GM18517 (cell line): ENCODE results near the gene ABTB1.
A peak's percentile ranks its signal among the peaks of the same experiment; 100 is the strongest.

Source experiments
- ATAC-seq: cut with Tn5 transposase; IDR thresholded peaks from one replicate; pipeline ENCODE4 v1.9.1; 2021; ENCODE audit warnings: mild to moderate bottlenecking, moderate library complexity; ENCODE audit not compliant: unreplicated experiment

ABTB1 gene

DNA sequence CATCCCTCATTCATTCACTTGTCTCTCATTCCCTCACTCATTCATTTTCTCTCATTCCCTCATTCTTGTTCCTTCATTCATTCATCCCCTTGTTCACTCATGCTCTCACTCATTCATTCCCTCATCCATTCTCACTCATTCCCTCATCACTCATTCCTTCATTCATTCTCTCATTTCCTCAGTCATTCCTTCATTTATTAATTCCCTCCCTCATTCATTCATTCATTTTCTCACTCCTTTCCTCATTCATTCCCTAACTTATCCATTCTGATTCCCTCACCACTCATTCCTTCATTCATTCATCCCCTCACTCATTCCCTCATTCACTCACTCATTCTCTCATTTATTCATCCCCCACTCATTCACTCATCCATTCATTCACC, 13.8 kb downstream of the ABTB1 start:
- ATAC-seq: no peak

DNA sequence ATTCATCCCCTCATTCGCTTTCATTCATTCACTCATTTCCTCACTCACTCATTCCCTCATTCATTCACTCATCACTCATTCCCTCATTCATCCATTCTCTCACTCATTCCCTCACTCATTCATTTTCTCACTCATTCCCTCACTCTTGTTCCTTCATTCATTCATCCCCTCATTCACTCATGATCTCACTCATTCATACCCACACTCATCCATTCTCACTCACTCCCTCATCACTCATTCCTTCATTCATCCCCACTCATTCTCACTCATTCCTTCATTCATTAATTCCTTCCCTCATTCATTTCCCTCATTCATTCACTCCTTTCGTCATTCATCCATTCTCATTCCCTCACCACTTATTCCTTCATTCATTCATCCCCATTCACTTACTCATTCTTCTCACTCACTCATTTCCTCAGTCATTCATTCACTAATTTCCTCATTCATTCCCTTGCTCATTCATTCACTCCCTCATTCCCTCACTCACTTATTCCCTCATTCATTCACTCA, 14.5 kb downstream of the ABTB1 start:
- no peak for ATAC-seq

DNA sequence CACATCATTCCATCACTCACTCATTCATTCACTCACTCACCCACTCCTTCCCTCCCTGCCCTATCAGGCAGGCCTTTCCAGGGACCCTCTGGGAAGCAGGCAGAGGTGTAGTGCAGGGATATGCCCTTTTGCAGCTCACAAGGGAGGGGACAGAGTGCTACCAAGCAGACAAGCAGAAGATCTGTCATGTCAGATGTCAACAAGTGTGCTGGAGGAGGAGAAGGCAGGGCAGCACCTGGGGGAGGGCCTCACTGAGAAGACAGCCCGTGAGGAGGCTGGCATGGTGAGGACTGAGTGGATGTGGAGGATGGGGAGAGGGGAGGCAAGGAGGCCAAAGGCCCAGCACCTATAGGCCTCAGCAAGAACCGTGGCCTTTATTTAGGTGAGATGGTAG, 15.3 kb downstream of the ABTB1 start:
- no peak for ATAC-seq

DNA sequence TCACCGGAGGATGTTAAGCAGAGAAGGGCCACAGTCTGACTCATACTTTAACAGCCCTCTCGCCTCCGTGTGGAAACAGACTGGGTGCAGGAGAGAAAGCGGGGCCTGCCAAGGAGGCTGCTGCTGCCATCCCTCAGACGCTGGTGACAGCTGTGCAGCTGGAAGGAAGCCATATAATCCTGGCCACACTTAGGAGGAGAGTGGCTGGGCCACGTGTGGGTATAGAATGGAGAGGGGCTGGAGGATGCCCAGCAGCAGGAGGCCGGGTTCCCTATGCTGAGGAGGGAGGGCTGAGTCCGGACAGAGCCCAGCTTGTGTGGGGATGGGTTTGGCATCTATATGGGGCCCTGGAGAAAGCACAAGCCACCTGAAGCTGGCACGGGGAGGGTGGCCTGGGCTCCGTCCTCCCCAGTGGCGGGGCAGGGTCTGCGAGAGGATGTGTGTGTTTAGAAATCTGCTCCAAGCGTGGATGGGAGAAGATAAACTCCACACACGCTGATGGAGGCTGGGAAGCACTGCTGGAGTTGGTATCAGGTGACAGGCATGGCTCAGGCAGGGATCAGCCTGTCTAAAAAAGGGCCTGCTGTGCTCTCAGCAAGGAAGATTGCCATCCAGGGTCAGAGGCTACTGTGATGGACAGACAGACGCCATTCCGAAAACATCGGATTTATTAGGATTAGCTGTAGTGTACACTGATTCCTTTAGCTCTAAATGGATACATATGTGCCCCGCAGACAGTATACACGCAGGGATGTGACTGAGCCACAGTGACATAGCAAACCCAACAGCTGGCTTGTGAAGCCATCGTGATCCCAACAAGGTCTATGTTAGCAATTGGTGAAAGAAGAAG, 15.9 kb downstream of the ABTB1 start:
- no peak for ATAC-seq

DNA sequence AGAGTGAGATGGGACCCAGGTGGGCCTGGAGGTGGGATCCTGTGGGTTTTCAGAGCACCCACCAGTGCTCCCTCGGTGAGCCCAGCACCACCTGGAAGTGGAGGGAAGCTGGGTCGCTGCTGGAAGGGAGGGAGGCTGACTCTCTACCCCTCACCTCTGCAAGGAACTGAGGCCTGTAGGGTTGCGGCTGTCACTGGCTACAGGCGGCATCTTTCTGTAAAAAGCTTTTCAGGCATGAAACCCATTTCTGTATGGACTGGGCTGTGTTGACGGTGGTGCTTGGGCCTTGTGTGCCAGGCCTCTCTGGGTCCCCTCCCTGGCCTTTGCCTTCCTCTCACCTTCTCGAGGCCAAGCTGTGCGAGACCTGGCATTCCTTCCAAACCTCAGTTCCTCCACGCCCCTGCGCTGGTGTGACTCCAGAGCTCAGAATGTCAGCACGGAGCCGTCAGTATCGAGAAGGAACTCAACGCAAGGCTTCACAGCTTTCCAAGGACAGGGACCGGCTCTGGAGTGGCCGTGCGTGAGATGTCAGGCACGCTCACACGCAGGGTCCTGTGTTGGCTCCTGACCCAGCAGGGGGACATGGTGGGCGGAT, 16.6 kb downstream of the ABTB1 start:
- ATAC-seq: no peak

DNA sequence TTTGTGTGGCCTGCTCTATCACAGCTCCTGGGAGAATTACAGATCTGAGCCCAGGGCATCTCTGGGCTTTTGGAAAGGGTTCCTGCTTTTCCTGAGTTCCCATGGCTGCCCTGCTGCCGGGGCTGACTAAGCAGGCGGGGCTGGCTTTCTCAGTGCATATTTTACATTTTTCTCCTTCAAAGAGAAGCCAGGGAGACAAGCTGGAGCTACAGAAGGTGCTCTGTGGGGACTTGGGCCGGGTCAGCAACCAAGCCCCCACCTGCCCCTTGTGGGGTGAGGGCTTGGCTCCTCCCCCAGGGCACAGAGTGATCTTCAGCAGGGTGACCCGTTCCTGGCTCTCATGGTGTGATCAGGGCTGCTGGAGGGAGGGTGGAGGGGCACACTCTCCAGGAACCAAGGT, 17.4 kb downstream of the ABTB1 start:
- ATAC-seq: no peak

DNA sequence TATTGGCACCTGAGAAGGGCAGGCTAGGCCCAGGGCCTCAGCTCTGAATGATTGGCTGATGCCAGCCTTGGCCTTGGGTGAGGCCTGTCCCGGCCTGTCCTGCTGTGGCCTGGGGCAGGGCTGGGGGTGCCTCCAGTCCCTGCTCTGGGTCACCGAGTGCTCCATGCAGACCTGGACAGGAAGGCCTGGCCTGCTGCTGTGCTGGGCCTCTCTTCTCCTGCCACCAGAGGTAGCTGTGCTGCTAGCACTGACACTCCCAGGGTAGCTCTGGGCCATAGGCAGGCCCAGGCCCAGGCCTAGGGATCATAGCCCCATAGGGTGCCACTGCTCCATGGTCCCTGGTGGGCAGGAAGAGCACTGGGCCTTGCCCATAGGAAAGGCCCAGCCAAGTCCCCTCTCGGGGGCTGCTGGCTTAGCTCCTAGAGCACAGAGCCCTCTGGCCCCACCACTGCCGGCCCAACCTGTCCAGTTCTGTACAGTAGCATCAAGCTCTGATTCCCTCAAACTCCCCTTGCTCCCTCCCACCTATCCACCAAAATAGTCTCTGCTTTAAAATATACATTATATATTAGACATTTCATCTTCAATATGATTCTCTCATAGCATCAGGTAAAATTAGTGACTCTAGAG, 18.2 kb downstream of the ABTB1 start:
- ATAC-seq: no peak

DNA sequence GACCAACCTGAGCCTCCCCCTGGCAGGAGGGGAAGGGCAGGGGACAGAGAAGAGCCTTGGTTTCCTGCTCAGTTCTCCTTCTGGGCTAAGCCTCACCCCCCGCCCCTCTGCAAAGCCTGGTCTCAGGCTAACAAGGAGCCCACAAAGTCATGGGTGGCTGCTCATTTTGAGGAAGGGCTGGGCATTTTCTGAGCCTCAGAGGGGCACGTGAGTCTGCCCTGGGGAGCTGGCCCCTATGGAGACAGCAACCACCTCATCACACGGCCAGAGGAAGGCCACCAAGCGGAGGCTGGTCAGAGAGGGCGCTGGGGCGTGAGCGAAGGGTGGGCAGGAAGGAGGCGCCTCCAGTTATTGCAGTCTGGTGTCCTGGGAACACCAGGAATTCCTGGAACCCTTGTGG, 18.7 kb downstream of the ABTB1 start:
- ATAC-seq: no peak

DNA sequence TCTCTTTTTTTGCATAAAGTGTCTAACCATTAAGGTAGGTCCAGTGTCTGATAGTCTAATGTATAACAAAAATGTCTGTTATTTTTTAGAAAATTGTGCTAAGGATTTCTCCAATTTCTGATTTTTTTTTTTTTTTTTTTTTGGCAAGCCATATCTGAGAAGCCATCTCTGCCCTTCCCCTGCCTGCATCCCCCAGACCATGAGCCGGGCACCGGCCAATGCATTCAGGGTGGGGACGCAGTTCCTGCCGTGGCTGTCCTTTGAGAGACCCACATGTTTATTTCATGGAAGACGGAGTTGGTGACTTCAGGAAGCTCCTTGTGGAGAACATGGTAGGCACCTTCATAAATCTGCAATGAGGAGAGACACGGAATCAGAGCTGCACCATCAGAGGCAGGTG, 19.2 kb downstream of the ABTB1 start:
- ATAC-seq: no peak

DNA sequence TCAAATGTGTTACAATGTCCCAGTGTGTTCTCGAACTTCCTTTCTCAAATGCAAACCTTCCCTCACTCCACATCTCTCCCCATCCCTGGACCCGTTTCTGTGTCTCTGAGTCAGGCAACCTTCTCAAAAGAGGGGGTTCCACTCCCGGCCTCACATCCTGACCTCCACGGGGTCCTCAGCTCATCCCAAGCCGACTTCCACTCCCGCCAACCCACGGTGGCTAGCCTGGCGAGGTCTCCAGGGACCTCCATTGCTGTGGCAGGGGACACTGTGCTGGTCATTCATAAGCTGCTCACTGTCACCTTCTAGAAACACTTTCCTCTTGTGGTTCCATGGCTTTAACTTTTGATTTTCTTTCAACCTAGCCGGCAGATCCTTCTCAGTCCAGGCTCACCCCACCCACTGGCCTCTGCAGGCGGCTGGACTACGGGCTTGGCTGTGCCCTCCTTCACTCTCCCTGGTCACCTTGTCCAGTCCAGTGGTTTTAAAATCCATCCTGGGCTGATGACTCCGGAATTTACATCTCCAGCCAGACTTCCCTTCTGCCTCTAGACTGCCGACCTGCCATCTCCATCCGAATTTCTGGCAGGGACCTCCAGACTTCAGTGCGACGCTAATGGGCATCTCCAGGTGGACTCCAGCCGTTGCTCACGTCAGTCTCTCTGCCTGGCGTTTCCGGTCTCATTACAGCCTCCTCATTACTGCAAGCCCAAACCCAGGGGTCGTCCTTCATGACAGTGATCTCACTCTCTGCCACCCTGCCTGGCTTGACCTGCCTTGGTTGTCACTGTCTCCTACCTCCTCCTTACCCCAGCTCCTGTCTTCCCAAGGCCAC, 20.0 kb downstream of the ABTB1 start:
- ATAC-seq: no peak

DNA sequence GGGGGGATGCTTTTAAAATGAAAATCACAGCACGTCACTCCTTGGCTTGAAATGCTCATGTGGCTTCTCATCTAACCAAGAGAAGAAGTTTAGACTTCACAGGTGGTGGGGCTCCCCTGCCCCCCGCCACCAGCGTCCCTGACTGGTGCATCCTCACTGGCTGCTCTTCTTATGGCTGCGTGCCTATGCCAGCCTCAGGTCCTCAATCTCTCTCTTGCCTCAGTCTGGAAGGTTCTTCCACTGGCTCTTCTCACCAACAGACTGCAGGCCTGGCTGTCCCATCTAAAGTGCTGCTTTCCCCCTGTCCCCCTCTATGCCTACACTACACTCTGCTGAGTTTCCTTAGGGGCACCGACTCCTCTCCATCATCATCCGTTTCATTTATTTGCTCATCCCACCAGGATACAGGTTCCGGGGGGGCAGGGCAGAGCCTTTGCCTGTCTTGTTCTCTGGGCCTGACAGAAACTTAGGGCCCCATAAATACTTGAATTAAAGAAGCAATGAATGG, 20.6 kb downstream of the ABTB1 start:
- no peak for ATAC-seq

DNA sequence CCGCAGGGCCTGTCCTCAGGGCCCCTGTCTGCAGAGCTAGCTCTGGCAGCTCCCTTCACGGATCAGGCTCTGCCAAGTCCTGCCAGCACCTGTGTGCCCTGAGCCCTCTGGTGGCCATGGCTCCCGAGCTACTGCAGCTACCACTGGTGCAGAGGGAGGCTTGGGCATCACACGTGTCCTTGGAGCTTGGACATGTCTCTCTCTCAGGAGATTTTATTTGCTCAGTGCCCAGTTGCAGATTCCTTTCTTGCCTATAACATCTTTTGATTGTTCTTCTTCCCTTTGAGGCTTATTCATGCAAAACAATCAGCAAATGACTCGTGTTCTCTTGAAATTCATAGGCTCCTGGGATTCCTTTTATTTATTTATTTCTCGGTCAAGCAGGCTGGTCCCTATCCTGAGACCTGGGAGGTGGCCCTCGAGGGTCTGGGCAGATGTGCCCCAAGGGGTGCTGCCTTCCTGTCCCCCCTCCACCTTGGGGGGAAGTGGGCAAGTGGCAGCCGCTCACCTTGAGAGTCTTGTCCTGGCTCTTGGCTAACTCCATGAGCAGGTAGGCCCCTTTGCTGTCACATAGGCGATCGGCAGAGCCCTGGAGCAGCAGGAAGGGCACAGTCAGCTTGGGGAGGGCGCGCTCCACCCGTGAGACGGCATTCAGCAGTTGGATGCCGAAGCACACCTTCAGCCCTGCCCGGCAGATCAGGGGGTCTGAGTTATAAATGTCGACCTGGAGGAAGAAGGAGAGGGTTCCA, 21.9 kb downstream of the ABTB1 start:
- no peak for ATAC-seq

DNA sequence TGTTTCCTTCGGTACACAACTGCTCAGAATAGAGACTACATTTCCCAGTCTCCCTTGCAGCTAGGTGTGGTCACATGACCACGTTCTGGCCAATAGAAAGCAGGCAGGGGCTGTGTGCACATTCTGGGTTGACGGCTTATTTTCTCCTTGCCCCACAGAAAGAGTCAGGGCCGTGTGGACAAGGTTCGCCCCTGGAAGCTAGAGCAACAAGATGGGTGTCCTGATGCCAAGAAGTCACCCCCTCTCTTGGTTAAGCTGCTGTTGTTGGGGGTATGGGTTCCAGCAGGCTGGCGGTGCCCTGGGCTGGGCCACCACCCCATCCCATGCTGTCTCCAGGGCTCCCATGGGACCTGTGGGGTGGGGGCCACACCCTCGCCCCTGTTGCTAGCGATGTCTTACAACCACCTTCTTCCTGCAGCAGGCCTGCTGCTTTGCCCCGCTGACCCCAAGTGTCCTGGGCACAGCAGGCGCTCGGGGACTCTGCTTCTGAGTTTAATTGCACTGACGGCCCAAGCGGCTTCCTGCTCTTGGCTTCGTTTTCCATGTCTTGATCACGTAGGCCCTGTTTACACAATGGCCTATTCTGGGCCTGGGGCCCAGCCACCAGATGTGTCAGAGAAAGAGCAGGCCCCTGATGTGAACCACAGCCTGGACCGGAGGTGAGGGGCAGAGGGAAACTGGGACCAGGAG, 24.9 kb downstream of the ABTB1 start:
- peak; percentile 72 for ATAC-seq

DNA sequence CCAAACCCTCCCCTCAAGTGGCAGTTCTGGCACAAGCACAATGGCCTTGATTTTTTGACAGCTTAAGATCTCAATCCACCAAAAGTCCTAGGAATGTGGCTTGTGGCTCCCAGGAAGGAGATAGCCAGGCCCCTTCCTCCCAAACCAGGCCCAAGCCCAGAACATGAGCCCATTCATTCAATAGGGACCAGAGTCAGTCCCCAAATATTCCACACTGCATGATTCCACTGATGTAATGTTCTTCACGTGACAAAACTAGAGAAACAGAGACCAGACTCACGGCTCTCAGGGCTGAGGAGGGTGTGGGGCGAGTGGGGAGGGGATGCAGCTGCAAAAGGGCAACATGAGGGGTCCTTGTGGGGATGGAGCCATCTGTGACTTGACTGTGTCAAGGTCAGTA, 25.5 kb downstream of the ABTB1 start:
- ATAC-seq: no peak

DNA sequence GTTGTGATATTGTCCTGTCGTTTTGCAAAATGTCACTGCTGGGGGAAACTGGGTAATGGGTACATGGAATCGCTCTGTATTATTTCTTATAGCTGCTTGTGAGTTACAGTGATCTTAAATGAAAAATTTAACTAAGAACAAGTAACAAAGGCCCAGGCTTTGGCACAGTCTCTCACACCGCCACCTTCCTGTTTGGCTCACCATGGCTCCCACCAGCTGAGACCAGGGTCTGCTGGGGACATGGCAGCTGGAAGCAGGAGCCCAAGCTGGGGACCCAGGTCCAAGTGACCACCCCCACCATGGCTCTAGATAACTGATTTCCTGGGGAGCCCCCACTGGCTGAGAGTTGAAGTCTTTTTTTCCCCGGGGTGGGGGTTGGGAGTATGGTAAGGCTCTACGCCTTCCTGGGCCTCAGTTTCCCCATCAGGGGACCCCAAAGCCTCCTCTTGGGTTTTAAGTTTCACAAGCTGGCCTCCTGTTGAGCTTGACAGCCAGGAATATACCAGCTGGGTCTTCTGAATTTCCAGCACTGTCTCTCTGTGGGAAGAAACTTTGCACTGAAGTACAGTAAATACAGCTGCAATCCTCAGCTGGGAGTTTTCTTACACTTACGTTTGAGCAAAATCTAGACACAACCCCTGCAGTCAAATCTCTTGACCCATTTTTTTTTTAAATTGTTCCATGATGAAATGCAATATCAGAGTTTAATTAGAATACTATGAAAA, 26.1 kb downstream of the ABTB1 start:
- ATAC-seq: no peak

DNA sequence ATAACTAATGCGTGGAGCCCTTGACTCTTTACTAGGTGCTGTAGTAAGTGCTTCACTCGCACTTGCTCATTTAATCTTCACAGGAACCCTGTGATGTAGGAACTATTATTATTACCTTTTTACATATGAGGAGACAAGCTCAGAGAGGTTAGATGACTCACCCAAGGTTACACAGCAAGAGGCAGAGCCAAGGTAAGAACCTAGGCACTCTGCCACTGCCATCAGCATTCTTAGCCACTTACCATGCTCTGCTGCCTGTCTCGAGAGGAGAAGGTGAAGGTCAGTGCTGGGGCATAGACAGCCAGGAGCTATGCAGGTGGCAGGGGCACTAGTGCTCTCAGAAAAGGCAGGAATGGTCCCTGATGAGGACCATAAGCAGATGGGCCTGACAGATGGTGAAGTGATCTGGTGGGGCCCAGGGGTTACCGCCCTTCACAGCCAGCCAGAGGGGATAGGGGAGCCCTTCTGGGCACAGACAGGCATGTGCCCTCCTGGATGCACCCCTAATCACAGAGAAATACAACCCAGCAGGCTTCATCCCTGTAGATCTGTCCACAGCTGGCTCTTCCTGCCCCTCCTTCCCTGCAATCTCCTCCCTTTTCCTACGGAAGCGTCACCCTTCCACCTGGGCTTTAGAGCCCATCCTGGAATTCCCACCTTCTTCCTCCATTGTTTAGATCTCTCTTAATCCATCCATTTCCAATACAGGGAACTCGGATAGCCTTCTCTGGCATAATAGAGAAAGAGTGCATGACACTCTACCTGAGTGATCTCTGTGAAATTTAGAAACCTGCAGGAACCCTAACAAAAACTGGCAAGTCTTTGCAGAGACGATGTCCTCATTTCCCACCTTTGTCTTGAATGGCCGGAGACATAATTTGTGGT, 26.9 kb downstream of the ABTB1 start:
- no peak for ATAC-seq

DNA sequence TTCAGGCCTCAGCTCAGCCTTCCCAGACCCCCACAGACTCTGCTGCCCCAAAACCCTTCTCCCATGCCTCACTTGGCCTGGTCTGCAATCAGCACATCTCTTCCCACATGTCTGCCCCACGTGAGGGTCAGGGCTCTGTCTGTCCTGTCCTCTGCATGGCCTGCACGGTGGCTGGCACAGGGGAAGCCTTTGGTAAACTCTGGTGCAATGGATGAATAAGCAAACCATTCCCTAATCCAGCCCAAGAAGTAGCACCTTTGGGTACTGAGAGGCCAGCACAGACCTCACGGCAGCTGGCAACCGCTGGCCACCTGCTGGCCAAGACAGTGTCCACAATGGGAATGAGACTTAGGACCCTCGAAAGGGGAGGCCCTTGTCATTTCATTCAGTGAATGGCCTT, 27.7 kb downstream of the ABTB1 start:
- ATAC-seq: no peak

DNA sequence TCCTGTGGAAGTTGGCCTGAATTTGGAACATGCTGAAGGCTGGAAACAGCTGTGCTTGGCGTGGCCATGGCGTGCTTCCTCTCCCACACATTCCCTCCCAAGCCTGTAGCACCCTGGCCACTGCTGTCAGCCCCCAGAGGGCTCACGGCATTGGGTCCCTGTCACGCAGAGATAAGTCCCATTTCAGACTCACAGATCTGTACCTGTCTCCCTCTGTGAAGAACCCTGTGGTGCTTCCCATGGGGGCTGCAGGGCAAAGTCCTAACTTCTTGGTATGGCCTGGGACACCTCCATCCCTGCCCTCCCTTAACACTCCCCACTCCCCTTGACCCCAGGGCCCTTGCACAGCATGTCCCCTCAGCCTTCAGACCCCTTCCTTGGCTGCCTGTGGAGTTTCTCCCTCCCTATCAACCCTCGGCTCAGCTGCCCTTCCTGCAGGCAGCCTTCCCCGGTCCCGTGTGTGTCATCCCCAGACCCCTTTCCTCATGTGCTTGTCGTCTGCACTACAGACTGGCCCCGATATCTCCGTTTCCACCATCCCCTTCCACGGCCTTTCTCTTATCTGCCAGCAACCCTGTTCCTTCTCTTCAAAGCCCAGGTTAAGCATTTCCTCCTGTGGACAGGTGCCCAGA, 28.6 kb downstream of the ABTB1 start:
- ATAC-seq: no peak
